ENCODE measurements around the gene STAG3.
"Not testable (repeated sequence)": the region's sequence is repeated elsewhere in the genome, so short reads cannot be mapped to it uniquely, and the experiment has no call there.

STAG3 gene

GRCh38 chr7:100247152-100247757 lies 69.5 kb downstream of the STAG3 start:
- TF ChIP-seq MAX (IDR thresholded peaks at IDR 0.05; ENCODE audit: low read depth, low read length) (no peak), POLR2A (IDR thresholded peaks at IDR 0.05; ENCODE audit: extremely low read depth, insufficient read length) (no peak), MYC (IDR thresholded peaks at IDR 0.05; ENCODE audit: low read depth, low read length) (no peak)
- TF ChIP-seq, protein P1, sequence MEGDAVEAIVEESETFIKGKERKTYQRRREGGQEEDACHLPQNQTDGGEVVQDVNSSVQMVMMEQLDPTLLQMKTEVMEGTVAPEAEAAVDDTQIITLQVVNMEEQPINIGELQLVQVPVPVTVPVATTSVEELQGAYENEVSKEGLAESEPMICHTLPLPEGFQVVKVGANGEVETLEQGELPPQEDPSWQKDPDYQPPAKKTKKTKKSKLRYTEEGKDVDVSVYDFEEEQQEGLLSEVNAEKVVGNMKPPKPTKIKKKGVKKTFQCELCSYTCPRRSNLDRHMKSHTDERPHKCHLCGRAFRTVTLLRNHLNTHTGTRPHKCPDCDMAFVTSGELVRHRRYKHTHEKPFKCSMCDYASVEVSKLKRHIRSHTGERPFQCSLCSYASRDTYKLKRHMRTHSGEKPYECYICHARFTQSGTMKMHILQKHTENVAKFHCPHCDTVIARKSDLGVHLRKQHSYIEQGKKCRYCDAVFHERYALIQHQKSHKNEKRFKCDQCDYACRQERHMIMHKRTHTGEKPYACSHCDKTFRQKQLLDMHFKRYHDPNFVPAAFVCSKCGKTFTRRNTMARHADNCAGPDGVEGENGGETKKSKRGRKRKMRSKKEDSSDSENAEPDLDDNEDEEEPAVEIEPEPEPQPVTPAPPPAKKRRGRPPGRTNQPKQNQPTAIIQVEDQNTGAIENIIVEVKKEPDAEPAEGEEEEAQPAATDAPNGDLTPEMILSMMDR (IDR thresholded peaks at IDR 0.05; ENCODE audit: low read depth, low read length) = no peak
- H3K4me3 ChIP-seq (ENCODE audit: low read depth, low read length) = no peak overlapping the region
- DNase-seq (ENCODE audit: low read depth) = peak; percentile 44

GRCh38 chr7:100248483-100248882 lies 70.8 kb downstream of the STAG3 start:
- TF ChIP-seq MAX (IDR thresholded peaks at IDR 0.05; ENCODE audit: low read depth, low read length) (no peak), MYC (IDR thresholded peaks at IDR 0.05; ENCODE audit: low read depth, low read length) (no peak), POLR2A (IDR thresholded peaks at IDR 0.05; ENCODE audit: extremely low read depth, insufficient read length) (no peak)
- TF ChIP-seq, protein P1 (IDR thresholded peaks at IDR 0.05; ENCODE audit: low read depth, low read length) = no peak
- DNase-seq (ENCODE audit: low read depth) = no peak
- H3K4me3 ChIP-seq (ENCODE audit: low read depth, low read length) = no peak overlapping the region

DNA sequence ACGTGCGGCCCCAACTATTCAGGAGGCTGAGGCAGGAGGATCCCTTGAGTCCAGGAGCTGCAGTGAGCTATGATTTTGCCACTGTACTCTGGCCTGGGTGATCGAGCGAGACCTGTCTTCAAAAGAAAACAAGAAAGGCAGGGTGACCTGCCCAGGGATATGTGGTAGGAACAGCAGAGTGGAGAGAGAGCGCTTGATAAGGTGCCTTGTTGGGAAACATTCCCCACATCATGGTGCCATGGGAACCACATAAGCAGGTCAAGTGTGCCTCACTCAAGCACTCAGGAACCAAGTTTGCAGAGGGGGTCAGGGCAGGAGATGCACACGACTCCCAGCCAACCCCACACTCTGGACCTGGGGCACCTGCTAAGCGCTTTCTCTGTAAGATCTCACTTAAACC lies 79.3 kb downstream of the STAG3 start:
- no peak overlapping the region for H3K4me3 ChIP-seq (ENCODE audit: low read depth, low read length)
- DNase-seq (ENCODE audit: low read depth) = no peak
- TF ChIP-seq MYC (IDR thresholded peaks at IDR 0.05; ENCODE audit: low read depth, low read length) (no peak), POLR2A (IDR thresholded peaks at IDR 0.05; ENCODE audit: extremely low read depth, insufficient read length) (no peak), MAX (IDR thresholded peaks at IDR 0.05; ENCODE audit: low read depth, low read length) (no peak)
- TF ChIP-seq, protein P1 (IDR thresholded peaks at IDR 0.05; ENCODE audit: low read depth, low read length) = no peak

DNA sequence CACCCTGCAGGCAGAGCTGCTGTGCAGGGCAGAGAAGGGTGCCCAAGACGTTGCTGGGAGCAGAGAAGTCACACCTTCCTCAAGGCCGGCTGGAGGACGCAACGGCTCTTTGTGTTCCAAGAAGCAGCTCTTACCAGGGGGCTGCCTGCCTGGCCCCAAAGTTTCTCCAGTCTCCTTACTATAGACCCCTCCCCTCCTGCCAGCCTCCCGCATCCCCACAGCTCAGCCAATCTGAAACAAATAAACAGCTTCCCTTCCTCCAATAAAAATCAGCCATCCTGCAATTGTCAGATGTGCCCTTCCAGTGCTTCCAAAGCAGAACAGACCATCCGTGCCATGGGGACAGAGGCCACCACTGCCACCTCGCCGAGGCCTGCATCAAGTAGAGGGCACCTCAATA lies 82.3 kb downstream of the STAG3 start:
- not testable (repeated sequence) for DNase-seq (ENCODE audit: low read depth); H3K4me3 ChIP-seq (ENCODE audit: low read depth, low read length)

DNA sequence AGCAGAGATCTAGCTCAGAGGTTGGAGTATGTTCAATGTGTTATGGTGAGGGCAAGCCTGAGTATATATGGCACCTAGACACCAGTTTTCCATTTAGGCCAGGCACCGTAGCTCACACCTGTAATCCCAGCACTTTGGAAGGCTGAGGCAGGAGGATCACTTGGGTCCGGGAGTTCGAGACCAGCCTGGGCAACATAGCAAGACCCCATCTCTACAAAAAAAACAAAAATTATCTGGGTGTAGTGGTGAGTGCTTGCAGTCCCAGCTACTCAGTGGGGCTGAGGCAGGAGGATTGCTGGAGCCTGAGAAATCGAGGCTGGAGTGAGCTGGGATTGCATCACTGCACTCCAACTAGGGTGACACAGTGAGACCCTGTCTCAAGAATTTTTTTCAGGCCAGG lies 85.2 kb downstream of the STAG3 start:
- H3K4me3 ChIP-seq (ENCODE audit: low read depth, low read length); DNase-seq (ENCODE audit: low read depth): not testable (repeated sequence)
